ENCODE results near the gene DCAF17. TPM values are rescaled to one million over a fixed set of nuclear protein-coding genes. Genes with fewer than 3 reads are reported as not detected.

The DCAF17 gene
- total and polyA plus RNA-seq, 2 of the 13 experiments (the other 11 are each of a cell fraction or from before 2014, with no cell fraction given), result 13.7 to 30.0 TPM

GRCh38 chr2:171434013-171434989 is at the start of gene DCAF17 (continued):
- peak; percentile 90 for TF ChIP-seq ZNF407 (CRISPR knock-in tag; IDR thresholded peaks at IDR 0.05; ENCODE audit: not compliant biosample characterization)
- 0 out of 2 replicates have a peak, but pooled peaks have one; percentile 83 for TF ChIP-seq NFAT5 (CRISPR knock-in tag; IDR thresholded peaks at IDR 0.05)
- peak; percentile 83 for TF ChIP-seq ZBTB42 (CRISPR knock-in tag; IDR thresholded peaks at IDR 0.05)
- peak; percentile 50 for TF ChIP-seq BCL6 (CRISPR knock-in tag; IDR thresholded peaks at IDR 0.05)
- no peak for TF ChIP-seq RNF219 (CRISPR knock-in tag; IDR thresholded peaks at IDR 0.05)
- TF ChIP-seq SNAPC5 (CRISPR knock-in tag; IDR thresholded peaks at IDR 0.05; ENCODE audit: borderline replicate concordance), result 0 out of 2 replicates have a peak, but pooled peaks have one; percentile 53
